G401.6 (cell line): ENCODE measurements around the gene NTN4.
"Not testable (repeated sequence)": the region's sequence is repeated elsewhere in the genome, so short reads cannot be mapped to it uniquely, and the experiment has no call there.

ENCODE experiments used
- FAIRE-seq: peaks from 2 replicates; lab custom pipeline; 2012; peaks lifted over from hg19 to GRCh38; lab: Jason Lieb, UNC

The NTN4 gene

DNA sequence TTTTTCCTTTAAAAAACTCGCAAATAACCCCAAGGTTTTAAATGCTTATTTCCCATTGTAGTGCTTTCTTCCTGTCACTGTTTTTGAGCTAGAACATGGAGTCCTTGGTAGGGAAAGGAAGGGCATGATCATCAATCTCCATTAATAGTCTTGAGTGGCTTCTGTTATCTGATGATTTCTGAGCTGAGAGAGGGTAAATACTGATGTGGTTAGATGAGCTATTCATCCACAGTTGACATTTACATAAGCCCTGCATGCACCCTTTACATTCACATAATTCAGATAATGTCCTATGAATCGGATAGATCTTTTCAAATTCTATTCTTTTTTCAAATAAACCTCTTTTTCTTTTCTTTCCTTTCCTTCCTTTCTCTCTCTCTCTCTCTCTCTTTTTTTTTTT, 81.4 kb downstream of the NTN4 start:
- FAIRE-seq, result no peak

DNA sequence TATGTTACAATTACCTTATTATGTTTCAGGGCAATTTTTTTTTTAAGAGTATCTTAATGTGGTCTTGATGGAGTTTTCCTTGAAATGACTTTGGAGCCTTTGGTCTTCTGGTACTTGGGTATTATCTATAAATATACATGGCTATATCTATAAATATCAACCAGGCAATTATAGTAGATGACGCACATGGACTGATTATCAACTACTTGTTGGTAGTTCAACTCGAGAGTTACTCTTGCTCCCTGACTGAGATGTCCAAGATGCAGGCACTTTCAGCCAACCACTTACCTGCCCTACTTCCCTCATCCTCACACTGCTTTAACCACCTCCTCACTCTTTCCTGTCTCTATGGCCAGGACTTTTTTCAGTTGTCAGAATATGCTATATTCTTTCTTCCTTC, 85.4 kb downstream of the NTN4 start:
- no peak for FAIRE-seq

DNA sequence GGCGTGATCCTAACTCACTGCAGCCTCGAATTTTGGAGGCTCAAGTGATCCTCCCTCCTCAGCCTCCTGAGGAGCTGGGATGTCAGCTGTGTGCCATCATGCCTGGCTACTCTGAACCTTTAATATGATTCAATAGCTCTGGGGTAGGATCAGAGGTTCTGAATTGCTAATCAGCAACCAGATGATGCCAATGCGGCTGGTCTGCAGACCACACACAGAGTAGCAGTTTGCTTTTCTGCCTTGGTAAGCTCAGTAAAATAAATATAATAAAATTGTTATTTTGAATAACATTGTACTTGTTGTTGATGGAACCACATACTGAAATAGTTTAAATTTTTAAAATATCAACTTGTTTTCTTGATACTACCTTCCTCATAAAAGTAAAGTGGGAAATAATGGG, 86.6 kb downstream of the NTN4 start:
- FAIRE-seq, result no peak

DNA sequence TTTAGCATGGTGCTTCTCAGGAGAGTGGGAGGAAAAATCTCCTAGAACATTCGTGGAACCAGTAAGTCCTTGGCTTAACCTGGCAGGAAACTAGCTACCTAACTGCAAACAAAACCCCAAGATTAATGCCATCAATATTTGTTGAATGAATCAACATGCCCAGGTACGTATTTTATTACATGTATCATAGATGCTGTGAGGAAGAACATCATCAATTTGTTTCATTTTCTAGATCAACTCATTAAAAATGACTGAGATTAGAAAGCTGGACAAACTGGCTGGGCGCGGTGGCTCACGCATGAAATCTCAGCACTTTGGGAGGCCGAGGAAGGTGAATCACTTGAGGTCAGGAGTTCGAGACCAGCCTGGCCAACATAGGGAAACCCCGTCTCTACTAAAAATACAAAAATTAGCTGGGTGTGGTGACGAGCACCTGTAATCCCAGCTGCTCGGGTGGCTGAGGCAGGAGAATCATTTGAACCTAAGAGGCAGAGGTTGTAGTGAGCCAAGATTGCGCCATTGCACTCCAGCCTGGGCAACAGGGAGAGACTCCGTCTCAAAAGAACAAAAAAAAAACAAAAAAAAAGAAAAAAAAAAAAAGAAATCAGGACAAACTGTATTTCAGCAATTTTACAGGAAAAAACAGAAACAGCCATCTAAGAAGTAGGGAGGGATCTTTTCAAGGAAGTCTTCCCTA, 88.7 kb downstream of the NTN4 start:
- FAIRE-seq, result no peak

DNA sequence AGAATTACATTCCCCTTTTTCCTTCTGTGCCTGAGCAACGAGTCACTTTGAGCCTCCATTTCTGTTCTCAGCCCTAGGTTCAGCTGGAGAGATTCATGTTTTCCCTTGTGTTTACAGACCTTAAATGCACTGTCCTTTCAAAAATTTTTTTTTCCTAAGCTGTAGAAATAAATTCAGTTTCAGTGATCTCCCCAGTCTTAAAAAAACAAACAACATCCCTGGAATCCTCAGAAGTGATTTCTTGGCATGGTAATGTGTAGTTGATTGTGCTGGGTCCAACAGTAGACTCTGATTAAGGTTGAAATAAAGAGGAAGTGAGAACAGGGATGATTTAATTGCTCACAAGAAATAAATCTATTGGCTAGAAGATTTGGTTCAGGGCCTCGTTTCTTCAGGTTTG, 89.3 kb downstream of the NTN4 start:
- FAIRE-seq, result no peak

DNA sequence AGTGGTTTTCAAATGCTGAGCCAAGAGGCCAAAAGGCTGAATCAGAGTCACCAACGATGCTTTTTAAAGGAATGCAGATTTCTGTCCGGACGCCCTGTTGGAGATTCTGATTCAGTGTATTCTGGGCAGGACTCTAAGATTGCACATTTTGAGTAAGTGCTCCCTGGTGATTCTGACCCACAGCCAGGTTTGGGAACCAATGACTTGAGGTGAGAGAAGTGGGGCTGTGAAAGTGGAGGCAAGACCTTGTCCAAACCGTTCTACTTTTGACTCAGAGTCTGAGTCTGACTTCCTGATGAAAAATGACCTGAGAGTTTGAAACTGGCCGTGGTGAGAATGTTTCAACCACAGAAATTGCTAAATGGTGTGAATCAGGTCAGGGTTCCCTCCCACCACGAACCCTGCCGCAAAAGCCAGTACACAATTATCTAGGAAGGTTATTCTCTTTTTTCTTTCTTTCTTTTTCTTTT, 90.2 kb downstream of the NTN4 start:
- FAIRE-seq, result no peak

DNA sequence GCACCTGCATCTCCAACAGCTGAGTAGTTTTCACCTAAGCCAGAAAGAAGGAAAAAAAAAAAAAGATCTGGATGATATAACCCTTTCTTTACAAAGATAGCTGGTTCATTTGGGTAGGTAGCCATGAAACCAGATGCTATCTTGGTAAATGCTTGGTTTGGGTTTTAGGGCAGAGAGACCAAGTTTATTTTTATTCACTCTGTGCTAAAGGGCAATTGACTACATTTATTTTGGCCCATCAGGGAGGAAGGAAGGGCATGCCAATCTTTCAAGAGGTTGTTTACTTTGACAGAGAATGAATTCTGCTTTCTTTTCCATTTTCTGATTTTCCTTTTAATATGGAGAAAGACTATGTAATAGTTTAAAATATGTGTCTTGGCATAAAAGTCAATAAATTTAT, 91.0 kb downstream of the NTN4 start:
- FAIRE-seq, result no peak

DNA sequence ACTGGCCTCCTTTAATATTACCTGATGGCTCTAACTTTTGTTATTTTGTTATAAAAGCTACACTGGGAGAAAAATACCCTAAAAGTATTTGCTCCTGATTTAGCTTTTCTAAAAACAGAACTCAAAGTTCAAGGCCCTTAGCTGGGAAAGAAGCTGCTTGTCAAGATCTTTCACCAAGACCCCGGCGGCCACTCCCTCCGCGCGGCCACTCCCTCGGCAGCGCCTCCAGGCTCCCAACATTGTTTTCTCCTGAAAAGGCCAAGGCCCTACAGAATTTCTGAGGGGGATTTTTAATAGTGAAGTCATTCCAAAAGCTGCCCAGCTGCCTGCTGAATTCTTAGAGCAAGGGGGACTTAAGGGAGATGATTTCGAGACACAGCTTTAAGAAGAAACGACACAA, 96.4 kb downstream of the NTN4 start:
- FAIRE-seq, result no peak

DNA sequence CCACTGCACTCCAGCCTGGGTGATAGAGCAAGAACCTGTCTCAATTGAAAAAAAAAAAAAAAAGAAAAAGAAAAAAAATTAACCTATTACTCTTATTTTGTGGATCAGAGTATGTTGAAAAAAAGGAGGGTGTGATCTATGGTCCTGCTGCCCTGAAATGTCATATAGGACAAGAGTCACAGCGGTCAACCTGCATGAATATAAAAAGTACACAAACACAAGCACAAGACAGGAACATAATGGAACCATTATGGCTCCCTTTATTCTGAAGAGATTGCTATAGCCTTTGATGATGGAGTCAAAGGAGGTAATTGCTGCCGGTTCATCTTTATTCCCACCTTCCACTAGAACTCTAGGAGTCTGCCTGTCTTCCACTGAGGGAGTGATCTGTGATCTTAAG, 96.9 kb downstream of the NTN4 start:
- no peak for FAIRE-seq

DNA sequence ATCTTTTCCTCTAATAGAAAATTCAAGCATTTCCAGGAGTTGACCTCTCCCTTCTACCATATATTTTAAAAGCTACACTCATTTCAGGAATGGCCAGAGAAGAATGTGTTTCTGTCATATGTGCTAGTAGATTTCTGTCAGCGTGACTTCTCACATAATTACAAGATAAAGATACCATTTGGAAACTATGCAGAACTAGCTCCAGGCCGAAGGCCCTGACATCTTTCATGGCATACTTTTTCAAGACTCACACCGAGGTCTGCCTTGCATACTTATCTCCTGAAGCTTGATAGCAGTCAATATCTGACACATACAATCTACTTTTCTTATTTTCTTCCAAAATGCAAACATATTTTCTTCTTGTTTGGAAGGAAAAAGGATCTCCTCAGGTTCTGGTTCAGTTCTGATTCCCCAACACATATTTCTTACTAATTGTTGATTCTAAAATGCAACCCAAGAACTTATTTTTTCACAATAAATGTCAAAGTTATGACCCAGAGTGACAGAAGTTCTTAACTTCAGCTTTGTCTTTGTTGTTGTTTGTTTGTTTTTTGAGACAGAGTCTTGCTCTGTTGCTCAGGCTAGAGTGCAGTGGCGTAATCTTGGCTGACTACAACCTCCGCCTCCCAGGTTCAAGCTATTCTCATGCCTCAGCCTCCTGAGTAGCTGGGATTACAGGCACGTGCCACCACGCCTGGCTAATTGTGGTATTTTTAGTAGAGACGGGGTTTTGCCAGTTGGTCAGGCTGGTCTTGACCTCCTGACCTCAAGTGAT, 99.5 kb downstream of the NTN4 start:
- no peak for FAIRE-seq

DNA sequence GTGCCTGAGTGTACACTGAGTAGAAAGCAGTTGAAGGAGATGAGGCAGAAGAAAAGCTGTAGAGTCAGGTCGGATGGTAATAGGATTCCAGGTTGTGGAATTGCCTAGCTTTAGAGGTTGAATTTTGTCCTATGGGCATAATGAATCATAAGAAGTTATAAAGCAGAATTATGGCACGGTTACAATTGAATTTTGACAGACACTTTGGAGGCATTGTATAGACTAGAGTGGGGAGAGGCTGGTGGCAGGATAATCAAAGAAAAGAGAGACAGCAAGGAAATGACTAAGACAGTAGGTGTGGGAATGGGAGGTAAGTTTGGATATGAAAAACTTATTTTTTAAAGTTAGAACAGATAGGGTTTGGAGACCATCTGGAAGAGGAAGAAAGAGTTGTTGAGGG, 102.6 kb downstream of the NTN4 start:
- FAIRE-seq, result no peak

DNA sequence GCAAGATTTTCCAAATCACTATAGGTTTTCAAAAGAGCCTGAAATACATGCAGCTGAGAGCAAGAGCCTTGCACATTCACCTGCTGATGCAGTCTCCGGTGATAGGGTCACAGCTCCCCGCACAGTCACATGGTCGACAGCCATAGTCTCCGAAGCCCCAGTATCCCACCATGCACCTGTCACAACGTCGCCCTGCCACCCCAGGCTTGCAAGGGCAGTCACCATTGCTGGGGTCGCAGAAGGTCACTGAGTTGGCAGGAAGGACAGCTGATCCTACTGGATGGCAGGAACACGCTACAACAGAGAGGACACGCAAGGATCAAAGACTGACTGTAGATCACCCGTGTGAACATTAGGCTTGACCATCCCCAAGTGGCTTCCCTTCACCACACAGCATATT, 107.1 kb downstream of the NTN4 start:
- no peak for FAIRE-seq

DNA sequence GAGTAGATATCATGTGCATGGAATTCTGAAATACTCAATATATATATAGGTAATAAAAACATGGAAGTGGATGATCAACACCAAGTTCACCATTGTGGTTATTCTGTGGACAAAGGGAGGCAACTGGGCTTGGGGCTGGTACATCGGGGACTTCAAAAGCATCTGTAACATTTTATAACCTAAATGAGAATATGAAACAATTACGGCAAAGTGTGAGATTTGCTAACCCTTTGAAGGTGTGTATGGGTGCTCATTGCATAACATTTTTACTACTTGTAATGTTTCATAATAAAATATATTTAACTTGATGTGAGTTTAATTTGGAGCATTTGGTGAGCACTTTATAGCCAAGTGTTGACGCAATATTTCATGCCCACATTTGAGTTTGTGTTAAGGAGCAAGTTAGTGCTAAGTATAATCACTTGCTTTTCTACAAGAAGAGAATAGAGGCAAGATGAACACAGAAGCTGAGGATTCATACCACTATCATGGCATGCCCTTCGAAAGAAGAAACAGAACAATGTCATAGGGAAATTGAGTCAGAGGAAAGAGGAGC, 109.3 kb downstream of the NTN4 start:
- no peak for FAIRE-seq

DNA sequence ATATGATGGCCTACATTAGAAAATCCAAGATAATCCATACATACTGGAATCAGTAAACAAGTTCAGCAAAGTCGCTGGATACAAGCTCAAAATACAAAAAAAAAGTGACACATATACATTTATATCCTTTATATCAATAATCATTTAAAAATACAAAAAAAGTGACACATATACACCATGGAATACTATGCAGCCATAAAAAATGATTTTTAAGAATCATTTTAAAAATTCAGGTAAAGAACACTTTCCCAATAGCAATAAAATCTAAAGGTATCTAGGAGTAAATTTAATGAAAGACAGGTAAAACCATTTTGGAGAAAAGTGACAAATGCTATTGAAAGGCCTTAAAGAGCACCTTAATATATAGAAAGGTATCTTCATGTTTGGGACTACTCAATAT, 111.9 kb downstream of the NTN4 start:
- FAIRE-seq, result no peak

DNA sequence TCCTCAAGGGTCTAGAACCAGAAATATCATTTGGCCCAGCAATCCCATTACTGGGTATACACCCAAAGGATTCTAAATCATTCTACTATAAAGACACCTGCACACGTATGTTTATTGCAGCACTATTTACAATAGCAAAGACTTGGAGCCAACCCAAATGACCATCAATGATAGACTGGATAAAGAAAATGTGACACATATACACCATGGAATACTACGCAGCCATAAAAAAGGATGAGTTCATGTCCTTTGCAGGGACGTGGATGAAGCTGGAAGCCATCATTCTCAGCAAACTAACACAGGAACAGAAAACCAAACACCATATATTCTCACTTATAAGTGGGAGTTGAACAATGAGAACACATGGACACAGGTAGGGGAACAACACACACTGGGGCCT, 112.8 kb downstream of the NTN4 start:
- not testable (repeated sequence) for FAIRE-seq

DNA sequence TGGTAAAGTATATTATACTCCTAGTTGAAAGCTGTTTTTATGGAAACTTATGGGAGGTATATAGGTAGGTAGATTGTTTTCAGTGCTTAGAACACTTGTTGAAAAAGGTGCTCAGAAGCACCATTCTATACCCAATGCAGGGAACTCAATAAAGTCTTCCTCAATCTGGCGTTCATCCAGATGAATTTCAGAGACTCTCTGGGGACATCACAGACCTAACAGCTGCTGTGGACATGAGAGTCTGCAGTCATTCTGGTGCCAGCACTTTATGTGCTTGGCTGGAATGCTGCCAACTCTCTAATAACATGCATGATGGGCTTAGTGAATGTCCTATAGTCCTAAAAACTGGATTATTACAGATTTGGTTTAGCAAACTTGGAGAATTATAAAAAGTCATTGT, 115.9 kb downstream of the NTN4 start:
- no peak for FAIRE-seq

DNA sequence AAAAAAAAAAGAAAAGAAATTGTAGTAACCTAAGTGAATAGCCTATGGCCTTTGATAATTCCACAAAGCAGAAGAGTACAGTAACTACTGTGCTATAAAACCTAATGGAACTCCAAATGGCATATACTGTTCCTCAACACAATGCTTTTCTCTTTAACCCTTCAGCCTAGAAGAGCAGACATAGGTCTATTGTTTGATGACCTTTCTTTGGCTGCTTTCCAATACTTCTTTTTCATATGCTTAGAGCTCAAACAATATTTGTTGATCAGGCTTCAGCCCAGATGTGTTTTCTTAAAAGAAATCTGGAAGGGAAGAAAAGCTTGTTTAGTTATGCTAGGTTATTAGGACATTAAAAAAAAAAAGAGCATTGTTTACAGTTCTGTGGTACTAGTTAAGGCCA, 116.4 kb downstream of the NTN4 start:
- FAIRE-seq, result no peak

DNA sequence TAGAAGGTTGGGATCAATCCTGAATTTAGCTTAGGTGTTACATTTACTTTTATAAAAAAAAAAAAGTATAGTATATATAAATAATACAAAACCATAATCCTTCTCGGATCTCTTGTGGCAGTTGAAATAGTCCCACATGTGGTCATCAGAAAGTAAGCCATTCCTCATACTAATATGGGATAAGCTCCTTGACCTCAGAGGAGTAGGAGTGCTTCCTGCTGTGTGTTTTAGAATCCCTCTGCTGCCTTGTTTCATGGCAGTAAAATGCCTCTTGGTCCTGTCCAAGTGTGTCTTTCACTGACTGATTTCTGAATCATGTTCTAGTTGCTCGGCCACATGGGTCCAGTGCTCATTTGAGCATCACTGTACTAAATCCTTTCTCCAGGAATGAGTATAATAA, 117.0 kb downstream of the NTN4 start:
- FAIRE-seq, result no peak

DNA sequence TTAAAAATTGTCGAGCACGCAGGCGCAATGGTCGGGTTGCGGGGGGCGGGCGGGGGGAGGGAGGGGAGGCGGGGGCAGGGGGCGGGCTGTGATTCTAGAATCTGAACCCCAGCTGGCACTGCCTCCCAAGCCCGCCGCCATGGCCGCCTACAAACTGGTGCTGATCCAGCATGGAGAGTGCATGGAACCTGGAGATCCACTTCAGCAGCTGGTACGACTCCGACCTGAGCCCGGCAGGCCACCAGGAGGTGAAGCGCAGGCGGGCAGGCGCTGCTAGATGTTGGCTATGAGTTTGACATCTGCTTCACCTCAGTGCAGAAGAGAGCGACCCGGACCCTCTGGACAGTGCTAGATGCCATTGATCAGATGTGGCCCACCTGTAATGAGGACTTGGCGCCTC, 118.4 kb downstream of the NTN4 start:
- no peak for FAIRE-seq

DNA sequence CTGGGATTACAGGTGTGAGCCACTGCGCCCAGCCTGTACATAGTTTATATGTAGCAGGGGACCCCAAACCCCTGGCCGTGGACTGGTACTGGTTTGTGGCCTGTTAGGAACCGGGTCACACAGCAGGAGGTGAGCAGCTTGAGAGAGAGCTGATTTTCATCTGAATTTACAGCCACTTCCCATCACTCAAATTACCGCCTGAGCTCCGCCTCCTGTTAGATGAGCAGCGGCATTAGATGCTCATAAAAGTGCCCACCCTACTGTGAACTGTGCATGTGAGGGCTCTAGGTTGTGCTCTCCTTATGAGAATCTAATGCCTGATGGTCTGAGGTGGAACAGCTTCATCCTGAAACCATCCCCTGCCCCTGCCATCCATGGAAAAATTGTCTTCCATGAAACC, 119.3 kb downstream of the NTN4 start:
- no peak for FAIRE-seq

DNA sequence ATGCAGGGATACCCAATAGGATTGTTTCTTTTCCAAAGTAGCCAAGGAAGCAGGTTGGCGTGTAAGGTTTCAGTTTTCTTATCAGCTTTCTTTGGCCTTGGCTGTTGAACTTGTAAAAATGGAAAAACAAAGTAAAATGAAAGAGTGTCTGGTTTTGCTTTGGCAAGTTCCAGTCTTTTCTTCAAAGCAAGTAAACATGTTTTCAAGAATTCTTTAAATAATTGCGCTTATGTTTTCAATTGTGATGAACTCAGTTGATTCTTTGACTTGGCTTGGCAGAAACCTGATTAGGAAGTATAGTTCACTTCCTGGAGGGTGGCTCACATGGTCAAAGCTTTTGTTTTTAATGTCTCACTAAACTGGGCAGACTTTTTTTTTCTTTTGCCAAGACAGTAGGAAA, 127.0 kb downstream of the NTN4 start:
- no peak for FAIRE-seq

DNA sequence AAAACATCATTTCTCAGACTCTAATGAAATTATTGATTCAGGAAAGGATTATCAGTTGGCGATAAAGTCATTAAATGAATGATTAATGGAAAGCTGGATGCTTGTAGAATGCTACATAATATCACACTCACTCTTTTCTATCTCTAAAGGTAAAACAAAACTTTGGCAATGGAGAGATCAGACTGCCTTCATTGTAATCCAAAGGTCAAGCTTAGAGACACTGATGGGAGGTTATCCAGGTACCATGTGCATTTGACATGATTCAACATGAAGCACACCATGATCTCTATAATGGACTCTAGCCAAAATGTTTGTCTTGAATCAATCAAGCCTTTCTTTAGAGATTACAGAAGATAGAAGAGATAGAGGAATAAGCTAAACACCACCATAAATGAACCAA, 129.2 kb downstream of the NTN4 start:
- FAIRE-seq, result no peak

DNA sequence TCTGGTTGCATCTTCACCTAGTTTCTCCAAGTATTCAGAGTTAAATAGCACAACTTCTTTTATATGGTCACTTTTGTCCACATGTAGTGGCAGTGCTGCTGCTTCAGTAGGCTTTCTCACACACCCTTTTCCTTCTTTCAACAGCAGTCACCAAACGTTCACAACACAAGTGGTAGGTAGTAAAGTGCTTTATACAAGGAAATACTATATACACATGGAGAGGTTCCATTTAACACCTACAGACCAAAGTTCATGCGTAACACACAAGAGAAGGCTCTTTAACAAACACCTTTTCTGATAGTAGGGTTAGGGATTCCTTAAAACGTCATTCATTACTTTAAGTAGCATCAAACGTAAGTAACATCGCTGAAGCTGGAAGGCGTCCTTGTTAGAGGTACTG, 132.2 kb downstream of the NTN4 start:
- FAIRE-seq, result no peak

DNA sequence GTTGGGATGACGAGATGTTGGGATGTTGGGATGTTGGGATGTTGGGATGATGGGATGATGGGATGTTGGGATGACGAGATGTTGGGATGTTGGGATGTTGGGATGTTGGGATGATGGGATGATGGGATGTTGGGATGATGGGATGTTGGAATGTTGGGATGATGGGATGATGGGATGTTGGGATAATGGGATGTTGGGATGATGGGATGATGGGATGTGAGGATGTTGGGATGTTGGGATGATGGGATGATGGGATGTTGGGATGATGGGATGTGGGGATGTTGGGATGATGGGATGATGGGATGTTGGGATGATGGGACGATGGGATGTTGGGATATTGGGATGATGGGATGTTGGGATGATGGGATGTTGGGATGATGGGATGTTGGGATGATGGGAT, 135.9 kb downstream of the NTN4 start:
- not testable (repeated sequence) for FAIRE-seq
